Measurements from ENCODE around the gene TNFSF13. TPM values are rescaled to one million over a fixed set of nuclear protein-coding genes. Genes with fewer than 3 reads are reported as not detected.

Gene TNFSF13
- total RNA-seq, 1 donor from 2014 or later, result 5.6 TPM

- Mint-ChIP-seq H3K4me3 (ENCODE audit: unreplicated experiment) (peak within 1 kb of the TSS; percentile 72), H3K4me1 (ENCODE audit: unreplicated experiment) (peaks cover 77% of the 10 kb centered on the region), H3K36me3 (ENCODE audit: low read depth, unreplicated experiment) (peaks cover 68% of the 10 kb centered on the region), H3K27ac (ENCODE audit: unreplicated experiment) (peak within 1 kb of the TSS; percentile 95), H3K27me3 (ENCODE audit: unreplicated experiment) (peaks cover 19% of the 10 kb centered on the region), H3K9me3 (ENCODE audit: unreplicated experiment) (no peaks in the 10 kb centered on the region)
- no peak for DNase-seq (ENCODE audit: low spot score)
- no peak for TF ChIP-seq CTCF (IDR thresholded peaks at IDR 0.05; ENCODE audit: unreplicated experiment)
These were observed 20.7 kb downstream of the TNFSF13 start, which contains the start of gene CD68 for GRCh38 chr17:7579001-7579833. CD68 (plus strand) TSS chr17:7579638; CDS start chr17:7579678, 40 bp downstream.

- H3K36me3 Mint-ChIP-seq (ENCODE audit: low read depth, unreplicated experiment), result peaks cover 65% of the 10 kb centered on the region
These were observed 21.5 kb downstream of the TNFSF13 start for GRCh38 chr17:7579834-7580603.

GRCh38 chr17:7580604-7581575 lies 22.3 kb downstream of the TNFSF13 start:
- H3K27me3 Mint-ChIP-seq (ENCODE audit: unreplicated experiment), result peaks cover 17% of the 10 kb centered on the region
- no peak for DNase-seq (ENCODE audit: low spot score)
- H3K9me3 Mint-ChIP-seq (ENCODE audit: unreplicated experiment), result no peaks in the 10 kb centered on the region
- peak overlapping the region; percentile 44 for H3K27ac Mint-ChIP-seq (ENCODE audit: unreplicated experiment)
- TF ChIP-seq CTCF (IDR thresholded peaks at IDR 0.05; ENCODE audit: unreplicated experiment), result no peak
- H3K4me1 Mint-ChIP-seq (ENCODE audit: unreplicated experiment), result peaks cover 67% of the 10 kb centered on the region
- peaks cover 56% of the 10 kb centered on the region for H3K36me3 Mint-ChIP-seq (ENCODE audit: low read depth, unreplicated experiment)
- H3K4me3 Mint-ChIP-seq (ENCODE audit: unreplicated experiment), result peak overlapping the region; percentile 4

More at GRCh38 chr17:7579834-7580603, 21.5 kb downstream of the TNFSF13 start:
- DNase-seq (ENCODE audit: low spot score), result no peak
- Mint-ChIP-seq H3K4me1 (ENCODE audit: unreplicated experiment) (peaks cover 74% of the 10 kb centered on the region), H3K9me3 (ENCODE audit: unreplicated experiment) (no peaks in the 10 kb centered on the region), H3K27ac (ENCODE audit: unreplicated experiment) (peak overlapping the region; percentile 95), H3K27me3 (ENCODE audit: unreplicated experiment) (peaks cover 15% of the 10 kb centered on the region), H3K4me3 (ENCODE audit: unreplicated experiment) (peak overlapping the region; percentile 4)
- TF ChIP-seq CTCF (IDR thresholded peaks at IDR 0.05; ENCODE audit: unreplicated experiment), result no peak

GRCh38 chr17:7582396-7583252 lies 24.1 kb downstream of the TNFSF13 start:
- no peak for DNase-seq (ENCODE audit: low spot score)
- Mint-ChIP-seq H3K9me3 (ENCODE audit: unreplicated experiment) (no peaks in the 10 kb centered on the region), H3K27ac (ENCODE audit: unreplicated experiment) (peak overlapping the region; percentile 100), H3K4me3 (ENCODE audit: unreplicated experiment) (peak overlapping the region; percentile 83), H3K4me1 (ENCODE audit: unreplicated experiment) (peaks cover 52% of the 10 kb centered on the region), H3K27me3 (ENCODE audit: unreplicated experiment) (peaks cover 17% of the 10 kb centered on the region), H3K36me3 (ENCODE audit: low read depth, unreplicated experiment) (peaks cover 41% of the 10 kb centered on the region)
- no peak for TF ChIP-seq CTCF (IDR thresholded peaks at IDR 0.05; ENCODE audit: unreplicated experiment)

All from endothelial cell (in vitro differentiated cells).